SK-N-SH treated with all-trans-retinoic acid at 6 μM for 48 hours (cell line): ENCODE measurements around the gene LNPK.

Experiments
- CSDC2 ChIP-seq: fragments of 250-450 bp; sonication (Bioruptor Pico); IDR thresholded peaks from 2 replicates; pipeline ENCODE4 v1.5.0; 2020; ENCODE audit warnings: mild to moderate bottlenecking, moderate library complexity
- CSRNP3 ChIP-seq: fragments of 250-450 bp; sonication (Bioruptor Pico); IDR thresholded peaks from 2 replicates; pipeline ENCODE4 v1.5.1; 2021; ENCODE audit warnings: mild to moderate bottlenecking, moderate library complexity
- ESRRG ChIP-seq: fragments of 250-450 bp; sonication (Bioruptor Pico); IDR thresholded peaks from 2 replicates; pipeline ENCODE4 v1.6.1; 2021; ENCODE audit warnings: mild to moderate bottlenecking
- TF ChIP-seq, protein P1 (sequence below): fragments of 250-450 bp; sonication (Bioruptor Pico); IDR thresholded peaks from 2 replicates; pipeline ENCODE4 v1.8.0; 2020; ENCODE audit warnings: mild to moderate bottlenecking, moderate library complexity, borderline replicate concordance

- TF ChIP-seq ESRRG (CRISPR knock-in tag): no peak
- TF ChIP-seq, protein P1, sequence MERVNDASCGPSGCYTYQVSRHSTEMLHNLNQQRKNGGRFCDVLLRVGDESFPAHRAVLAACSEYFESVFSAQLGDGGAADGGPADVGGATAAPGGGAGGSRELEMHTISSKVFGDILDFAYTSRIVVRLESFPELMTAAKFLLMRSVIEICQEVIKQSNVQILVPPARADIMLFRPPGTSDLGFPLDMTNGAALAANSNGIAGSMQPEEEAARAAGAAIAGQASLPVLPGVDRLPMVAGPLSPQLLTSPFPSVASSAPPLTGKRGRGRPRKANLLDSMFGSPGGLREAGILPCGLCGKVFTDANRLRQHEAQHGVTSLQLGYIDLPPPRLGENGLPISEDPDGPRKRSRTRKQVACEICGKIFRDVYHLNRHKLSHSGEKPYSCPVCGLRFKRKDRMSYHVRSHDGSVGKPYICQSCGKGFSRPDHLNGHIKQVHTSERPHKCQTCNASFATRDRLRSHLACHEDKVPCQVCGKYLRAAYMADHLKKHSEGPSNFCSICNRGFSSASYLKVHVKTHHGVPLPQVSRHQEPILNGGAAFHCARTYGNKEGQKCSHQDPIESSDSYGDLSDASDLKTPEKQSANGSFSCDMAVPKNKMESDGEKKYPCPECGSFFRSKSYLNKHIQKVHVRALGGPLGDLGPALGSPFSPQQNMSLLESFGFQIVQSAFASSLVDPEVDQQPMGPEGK (CRISPR knock-in tag): no peak
- no peak for TF ChIP-seq CSRNP3 (CRISPR knock-in tag)
- no peak for TF ChIP-seq CSDC2 (CRISPR knock-in tag)
These were observed 22.0 kb upstream of the LNPK start for GRCh38 chr2:176024083-176024482.
